B cell (primary cell): Measurements from ENCODE around the gene INTS7. TPM values are rescaled to one million over a fixed set of nuclear protein-coding genes. Genes with fewer than 3 reads are reported as not detected.

Experiments
- ATAC-seq: fragments of 200-7000 bp; cut with Tn5 transposase; one replicate; pipeline ENCODE4 v1.10.0; 2021; ENCODE audit warnings: low read depth, mild to moderate bottlenecking, moderate number of reproducible peaks, moderate library complexity
- CTCF ChIA-PET: fragments of 350-600 bp; sonication (Branson Sonifier 250); formaldehyde crosslinking; loops from one replicate; lab custom pipeline; 2021; ENCODE audit warnings: antibody characterized with exemption, inconsistent platforms; lab: Charles Lee
- POLR2A ChIA-PET: fragments of 350-600 bp; sonication (Branson Sonifier 250); formaldehyde crosslinking; loops from one replicate; lab custom pipeline; 2021; ENCODE audit warnings: antibody characterized with exemption; lab: Charles Lee
- DNase-seq: peaks from one replicate; pipeline ENCODE4 v3.0.0; 2013
- H2AFZ ChIP-seq: 2 replicates; pipeline ENCODE4 v1.6.1; 2012; ENCODE audit warnings: mild to moderate bottlenecking, low read depth, low read length; ENCODE audit not compliant: insufficient read depth, poor library complexity, severe bottlenecking
- H3K27ac ChIP-seq, 2 donors: 1 replicate in 1 of 2; 2 replicates in 1 of 2; pipeline ENCODE4 v1.5.1; 2012 to 2013; ENCODE audit warnings: low read length in 2 of 2, mild to moderate bottlenecking in 2 of 2, moderate library complexity in 1 of 2
- H3K27me3 ChIP-seq, 4 experiments: fragments of 200-600 bp in 1 of 4; sonication (generic) in 1 of 4; replicated peaks in 1 of 4; 1 replicate in 2 of 4; 2 replicates in 2 of 4; pipeline versions ENCODE4 v1.6.1 to v1.7.0; 2013 to 2016; ENCODE audit warnings: low read length in 3 of 4, mild to moderate bottlenecking in 2 of 4, mixed read lengths in 1 of 4, moderate library complexity in 1 of 4; ENCODE audit not compliant: insufficient read depth in 4 of 4, control insufficient read depth in 3 of 4; ENCODE audit errors: control extremely low read depth in 1 of 4
- H3K36me3 ChIP-seq, 2 experiments: replicated peaks in 1 of 2; 1 replicate in 1 of 2; 2 replicates in 1 of 2; pipeline versions ENCODE4 v1.6.1 to v1.7.1; 2013; ENCODE audit warnings: low read length in 1 of 2; ENCODE audit not compliant: insufficient read depth in 2 of 2, control insufficient read depth in 1 of 2; ENCODE audit errors: control extremely low read depth in 1 of 2, extremely low read depth in 1 of 2
- H3K4me1 ChIP-seq, 2 donors: fragments of 200-600 bp in 1 of 2; sonication (generic) in 1 of 2; 1 replicate in 1 of 2; 2 replicates in 1 of 2; pipeline versions ENCODE4 v1.5.1 to v1.6.1; 2013 to 2017; ENCODE audit warnings: low read length in 2 of 2; ENCODE audit not compliant: control insufficient read depth in 2 of 2, insufficient read depth in 2 of 2
- H3K4me2 ChIP-seq: replicated peaks from 2 replicates; pipeline ENCODE3; 2012; ENCODE audit warnings: mild to moderate bottlenecking, low read depth, low read length; ENCODE audit not compliant: poor library complexity, severe bottlenecking
- H3K4me3 ChIP-seq, 5 experiments: fragments of 200-600 bp in 1 of 5; sonication (generic) in 1 of 5; 1 replicate in 3 of 5; 2 replicates in 2 of 5; pipeline versions ENCODE4 v1.5.1 to v1.7.0; 2011 to 2016; ENCODE audit warnings: low read length in 4 of 5, mild to moderate bottlenecking in 4 of 5, low read depth in 2 of 5, control low read depth in 1 of 5, moderate library complexity in 1 of 5; ENCODE audit not compliant: insufficient read depth in 1 of 5; ENCODE audit errors: control extremely low read depth in 1 of 5, extremely low read depth in 1 of 5
- H3K79me2 ChIP-seq: fragments of 200-600 bp; sonication (generic); one replicate; pipeline ENCODE4 v1.6.0; 2016; ENCODE audit warnings: low read length; ENCODE audit not compliant: control insufficient read depth, insufficient read depth
- H3K9ac ChIP-seq: fragments of 200-600 bp; sonication (generic); 2 replicates; pipeline ENCODE4 v1.6.1; 2017; ENCODE audit warnings: mild to moderate bottlenecking, low read length, moderate library complexity
- H3K9me3 ChIP-seq, 3 donors: one replicate each; pipeline versions ENCODE4 v1.6.1 to v1.7.1; 2013; ENCODE audit warnings: low read length in 2 of 3; ENCODE audit not compliant: control insufficient read depth in 2 of 3, insufficient read depth in 1 of 3; ENCODE audit errors: control extremely low read depth in 1 of 3
- H4K20me1 ChIP-seq: 2 replicates; pipeline ENCODE4 v1.6.0; 2012; ENCODE audit warnings: mild to moderate bottlenecking, low read length; ENCODE audit not compliant: insufficient read depth, control insufficient read depth, poor library complexity, severe bottlenecking
- H3K27ac Mint-ChIP-seq: one replicate; pipeline ENCODE4 v1.8.0; 2021; ENCODE audit warnings: mixed read lengths
- H3K27me3 Mint-ChIP-seq: one replicate; pipeline ENCODE4 v1.8.0; 2021; ENCODE audit warnings: mixed read lengths
- H3K4me1 Mint-ChIP-seq: one replicate; pipeline ENCODE4 v1.8.0; 2021; ENCODE audit warnings: mixed read lengths
- H3K4me3 Mint-ChIP-seq: one replicate; pipeline ENCODE4 v1.8.0; 2021; ENCODE audit warnings: mixed read lengths
- H3K9me3 Mint-ChIP-seq: one replicate; pipeline ENCODE4 v1.8.0; 2022; ENCODE audit warnings: mixed read lengths; ENCODE audit not compliant: insufficient read depth
- CTCF ChIP-seq: fragments of 200-600 bp; IDR thresholded peaks from one replicate; pipeline ENCODE4 v1.8.0; 2022; ENCODE audit warnings: antibody characterized with exemption, mild to moderate bottlenecking
- EZH2 ChIP-seq: IDR thresholded peaks from 2 replicates; pipeline ENCODE4 v1.6.1; 2012; ENCODE audit warnings: borderline replicate concordance, low read depth, mild to moderate bottlenecking, moderate library complexity, low read length; ENCODE audit not compliant: insufficient read depth, poor library complexity, severe bottlenecking
- WGBS: methylation state at CpG from one replicate; pipeline ENCODE4 v1.1.5; 2013; ENCODE audit warnings: missing lambda C conversion rate; ENCODE audit not compliant: insufficient coverage; 5-methylcytosine and 5-hydroxymethylcytosine counted together
- intact Hi-C: fragments of 100-400 bp; cut with micrococcal nuclease; formaldehyde crosslinking; loops from one replicate; pipeline ENCODE4 v1.10.0; 2022
- polyA plus RNA-seq: library from polyadenylated mRNA; depleted of rRNA; stranded (reverse); fragments of >200 nt; gene quantifications from 2 replicates; pipeline ENCODE4 v1.2.3, GENCODE V29; 2012
- total RNA-seq, 2 donors: library from RNA; stranded (reverse); fragments of 120-200 nt in 1 of 2; gene quantifications; 1 replicate in 1 of 2; 2 replicates in 1 of 2; pipeline versions ENCODE4 v1.2.3 to v1.2.4, GENCODE V29; 2013 to 2022

Gene INTS7
- total and polyA plus RNA-seq, 2 donors (not counting 1 experiment from before 2014, with no cell fraction given): 8.3 to 19.2 TPM

- H3K4me3 Mint-ChIP-seq: no peak overlapping the region
- H3K36me3 ChIP-seq: peaks cover 7 to 8% of the 10 kb centered on the region in 2 experiments
- peaks cover 0 to 5% (median 0%) of the 10 kb centered on the region in 3 donors for H3K9me3 ChIP-seq
- no peaks in the 10 kb centered on the region for H3K4me1 Mint-ChIP-seq
- intact Hi-C loops: loop anchor here (1.0 kb wide), 1 partner anchor 355 kb away; no protein-coding TSS in a partner anchor
- no peak for TF ChIP-seq EZH2
- TF ChIP-seq CTCF: no peak
- H3K4me3 ChIP-seq: no peak overlapping the region
- no peaks in the 10 kb centered on the region for H3K27me3 Mint-ChIP-seq
- H4K20me1 ChIP-seq: no peaks in the 10 kb centered on the region
- no peaks in the 10 kb centered on the region for H3K79me2 ChIP-seq
- H3K27me3 ChIP-seq: no peaks in the 10 kb centered on the region
- H3K27ac Mint-ChIP-seq: no peak overlapping the region
- DNase-seq (no peak), ATAC-seq (no peak)
- WGBS: no CpG with 5 or more reads among the region's 2 CpGs
- ChIA-PET POLR2A (no interaction called here), CTCF (interaction anchor here (0.7 to 2.8 kb wide), 11 partner anchors 8 to 442 kb away, joined by 3 to 19 read pairs (median 6); partner anchors contain the start of genes DTL and INTS7)
- no peak overlapping the region for H3K27ac ChIP-seq
- H3K4me2 ChIP-seq: no peak overlapping the region
- no peak overlapping the region for H3K9ac ChIP-seq
- H3K9me3 Mint-ChIP-seq: no peaks in the 10 kb centered on the region
- no peaks in the 10 kb centered on the region for H3K4me1 ChIP-seq
- no peak overlapping the region for H2AFZ ChIP-seq
Observed at GRCh38 chr1:212013672-212014071, 21.7 kb downstream of the INTS7 start.

GRCh38 chr1:212012034-212012740, 23.2 kb downstream of the INTS7 start:
- intact Hi-C loops: loop anchor here (1.0 kb wide), 3 partner anchors 23 to 444 kb away; partner anchors contain the start of genes DTL and INTS7
- Histone ChIP-seq H3K27ac (no peak overlapping the region), H2AFZ (no peak overlapping the region), H3K4me2 (no peak overlapping the region), H3K27me3 (no peaks in the 10 kb centered on the region), H3K79me2 (no peaks in the 10 kb centered on the region), H3K4me1 (no peaks in the 10 kb centered on the region), H3K4me3 (no peak overlapping the region), H3K9ac (no peak overlapping the region), H4K20me1 (no peaks in the 10 kb centered on the region), H3K9me3 (peaks cover 0 to 5% (median 0%) of the 10 kb centered on the region in 3 donors), H3K36me3 (peaks cover 7 to 12% of the 10 kb centered on the region in 2 experiments)
- WGBS: 74% methylated on average over 3 of the region's 7 CpGs
- POLR2A ChIA-PET: no interaction called here
- Mint-ChIP-seq H3K4me3 (no peak overlapping the region), H3K4me1 (no peaks in the 10 kb centered on the region), H3K27me3 (no peaks in the 10 kb centered on the region), H3K27ac (no peak overlapping the region), H3K9me3 (no peaks in the 10 kb centered on the region)
- ATAC-seq: peak; percentile 94
- CTCF ChIA-PET: interaction anchor here (0.7 to 2.8 kb wide), 10 partner anchors 22 to 446 kb away, joined by 3 to 19 read pairs (median 5); partner anchors contain the start of genes DTL and INTS7
- DNase-seq: peak; percentile 68
- TF ChIP-seq CTCF (peak; percentile 96), EZH2 (no peak)
